Astrocyte (in vitro differentiated cells and primary cell): ENCODE data around the gene VSNL1. TPM values are rescaled to one million over a fixed set of nuclear protein-coding genes. Genes with fewer than 3 reads are reported as not detected.

Experiments used
- DNase-seq: peaks from one replicate; pipeline ENCODE4 v3.0.0-alpha.2; 2010; ENCODE audit warnings: low read depth
- FAIRE-seq: peaks from 2 replicates; lab custom pipeline; 2011; peaks lifted over from hg19 to GRCh38; lab: Jason Lieb, UNC
- H2AFZ ChIP-seq: 2 replicates; pipeline ENCODE4 v1.6.0; 2012; ENCODE audit warnings: low read depth, low read length, inconsistent platforms
- H3K27ac ChIP-seq: 2 replicates; pipeline ENCODE4 v1.5.1; 2011; ENCODE audit warnings: low read depth, low read length, inconsistent platforms
- H3K27me3 ChIP-seq: 2 replicates; pipeline ENCODE4 v1.6.0; 2011; ENCODE audit warnings: low read length, inconsistent platforms; ENCODE audit not compliant: insufficient read depth
- H3K36me3 ChIP-seq: 2 replicates; pipeline ENCODE4 v1.5.1; 2011; ENCODE audit warnings: low read length, inconsistent platforms; ENCODE audit not compliant: insufficient read depth
- H3K4me1 ChIP-seq: 2 replicates; pipeline ENCODE4 v1.5.1; 2011; ENCODE audit warnings: low read length, inconsistent platforms; ENCODE audit not compliant: insufficient read depth
- H3K4me2 ChIP-seq: 2 replicates; pipeline ENCODE4 v1.6.0; 2012; ENCODE audit warnings: low read length, inconsistent platforms
- H3K4me3 ChIP-seq: 2 replicates; pipeline ENCODE4 v1.5.1; 2011; ENCODE audit warnings: low read depth, mild to moderate bottlenecking, low read length, inconsistent platforms; ENCODE audit not compliant: insufficient read depth
- H3K79me2 ChIP-seq: 2 replicates; pipeline ENCODE4 v1.6.0; 2012; ENCODE audit warnings: mild to moderate bottlenecking, low read length, inconsistent platforms; ENCODE audit not compliant: insufficient read depth
- H3K9ac ChIP-seq: 2 replicates; pipeline ENCODE4 v1.6.0; 2012; ENCODE audit warnings: mild to moderate bottlenecking, low read length, inconsistent platforms
- H3K9me3 ChIP-seq: 2 replicates; pipeline ENCODE4 v1.5.1; 2012; ENCODE audit warnings: low read depth, mild to moderate bottlenecking, low read length, inconsistent platforms; ENCODE audit not compliant: insufficient read depth
- H4K20me1 ChIP-seq: 2 replicates; pipeline ENCODE4 v1.6.0; 2012; ENCODE audit warnings: low read length, inconsistent platforms; ENCODE audit not compliant: insufficient read depth
- H3K27ac Mint-ChIP-seq: one replicate; pipeline ENCODE4 v1.8.0; 2021; ENCODE audit warnings: mild to moderate bottlenecking, mixed read lengths; ENCODE audit not compliant: unreplicated experiment
- H3K27me3 Mint-ChIP-seq: one replicate; pipeline ENCODE4 v1.8.0; 2021; ENCODE audit warnings: low read depth, mixed read lengths; ENCODE audit not compliant: unreplicated experiment
- H3K36me3 Mint-ChIP-seq: one replicate; pipeline ENCODE4 v1.8.0; 2021; ENCODE audit warnings: low read depth, mixed read lengths; ENCODE audit not compliant: unreplicated experiment
- H3K4me1 Mint-ChIP-seq: one replicate; pipeline ENCODE4 v1.8.0; 2021; ENCODE audit warnings: low read depth, mixed read lengths; ENCODE audit not compliant: unreplicated experiment
- H3K4me3 Mint-ChIP-seq: one replicate; pipeline ENCODE4 v1.8.0; 2021; ENCODE audit warnings: mild to moderate bottlenecking, moderate library complexity, mixed read lengths; ENCODE audit not compliant: unreplicated experiment
- H3K9me3 Mint-ChIP-seq: one replicate; pipeline ENCODE4 v1.8.0; 2021; ENCODE audit warnings: mild to moderate bottlenecking, mixed read lengths; ENCODE audit not compliant: unreplicated experiment
- CTCF ChIP-seq: IDR thresholded peaks from 2 replicates; pipeline ENCODE4 v1.5.1; 2011; ENCODE audit warnings: low read depth, mild to moderate bottlenecking, inconsistent platforms, low read length, moderate library complexity; ENCODE audit not compliant: insufficient read depth
- EZH2 ChIP-seq: IDR thresholded peaks from 2 replicates; pipeline ENCODE4 v1.6.1; 2012; ENCODE audit warnings: mild to moderate bottlenecking, low read length, inconsistent platforms; ENCODE audit not compliant: insufficient read depth
- total RNA-seq: library from RNA; stranded (reverse); gene quantifications from 2 replicates; pipeline ENCODE4 v1.2.1, GENCODE V29; 2021

The VSNL1 gene
- total RNA-seq, 1 donor from 2014 or later = 0.61 TPM

- no peak overlapping the region for H3K4me3 ChIP-seq
- H3K27me3 ChIP-seq = no peaks in the 10 kb centered on the region
- H3K9me3 Mint-ChIP-seq = no peaks in the 10 kb centered on the region
- H3K4me1 ChIP-seq = no peaks in the 10 kb centered on the region
- no peak overlapping the region for H3K4me2 ChIP-seq
- no peak overlapping the region for H3K27ac ChIP-seq
- H4K20me1 ChIP-seq = no peaks in the 10 kb centered on the region
- peaks cover 5% of the 10 kb centered on the region for H3K36me3 Mint-ChIP-seq
- H3K36me3 ChIP-seq = peaks cover 8% of the 10 kb centered on the region
- no peak overlapping the region for H3K4me3 Mint-ChIP-seq
- no peak overlapping the region for H2AFZ ChIP-seq
- TF ChIP-seq EZH2 = no peak
- FAIRE-seq = no peak
- H3K79me2 ChIP-seq = no peaks in the 10 kb centered on the region
- H3K27ac Mint-ChIP-seq = no peak overlapping the region
- peaks cover 15% of the 10 kb centered on the region for H3K4me1 Mint-ChIP-seq
- H3K9ac ChIP-seq = no peak overlapping the region
- DNase-seq = no peak
- H3K27me3 Mint-ChIP-seq = no peaks in the 10 kb centered on the region
- H3K9me3 ChIP-seq = no peaks in the 10 kb centered on the region
Observed at GRCh38 chr2:17662723-17663122, 122.2 kb downstream of the VSNL1 start.

GRCh38 chr2:17664534-17664933, 124.0 kb downstream of the VSNL1 start:
- H3K36me3 ChIP-seq = peaks cover 9% of the 10 kb centered on the region
- no peak overlapping the region for H3K4me3 Mint-ChIP-seq
- no peaks in the 10 kb centered on the region for H3K9me3 Mint-ChIP-seq

GRCh38 chr2:17667898-17668297, 127.4 kb downstream of the VSNL1 start:
- Histone ChIP-seq H3K27me3 (no peaks in the 10 kb centered on the region), H3K36me3 (peaks cover 15% of the 10 kb centered on the region), H3K4me1 (peaks cover 5% of the 10 kb centered on the region), H3K79me2 (no peaks in the 10 kb centered on the region), H4K20me1 (no peaks in the 10 kb centered on the region), H3K4me2 (no peak overlapping the region), H3K27ac (no peak overlapping the region), H3K9me3 (no peaks in the 10 kb centered on the region), H3K4me3 (no peak overlapping the region), H3K9ac (no peak overlapping the region), H2AFZ (no peak overlapping the region)
- Mint-ChIP-seq H3K4me3 (no peak overlapping the region), H3K36me3 (peaks cover 2% of the 10 kb centered on the region), H3K27me3 (no peaks in the 10 kb centered on the region), H3K9me3 (no peaks in the 10 kb centered on the region), H3K27ac (no peak overlapping the region), H3K4me1 (peaks cover 1% of the 10 kb centered on the region)
- DNase-seq (no peak), FAIRE-seq (no peak)
- TF ChIP-seq EZH2 = no peak
- TF ChIP-seq CTCF = no peak

More at GRCh38 chr2:17664534-17664933, 124.0 kb downstream of the VSNL1 start:
- FAIRE-seq (no peak), DNase-seq (no peak)
- no peaks in the 10 kb centered on the region for H4K20me1 ChIP-seq
- H2AFZ ChIP-seq = no peak overlapping the region
- Mint-ChIP-seq H3K27ac (no peak overlapping the region), H3K27me3 (no peaks in the 10 kb centered on the region), H3K4me1 (peaks cover 8% of the 10 kb centered on the region), H3K36me3 (peaks cover 5% of the 10 kb centered on the region)
- TF ChIP-seq EZH2 = no peak
- no peak for TF ChIP-seq CTCF
- H3K27me3 ChIP-seq = no peaks in the 10 kb centered on the region
- no peak overlapping the region for H3K27ac ChIP-seq
- H3K9me3 ChIP-seq = no peaks in the 10 kb centered on the region
- H3K9ac ChIP-seq = no peak overlapping the region
- no peak overlapping the region for H3K4me2 ChIP-seq
- no peaks in the 10 kb centered on the region for H3K79me2 ChIP-seq
- H3K4me3 ChIP-seq = no peak overlapping the region
- no peaks in the 10 kb centered on the region for H3K4me1 ChIP-seq
